GM12865 (cell line): ENCODE data around the gene HDLBP.

Source experiments
- DNase-seq: peaks from one replicate; pipeline ENCODE4 v3.0.0; 2010; ENCODE audit warnings: low read depth
- H3K4me3 ChIP-seq: 2 replicates; pipeline ENCODE4 v1.5.1; 2011; ENCODE audit warnings: mild to moderate bottlenecking, low read depth, low read length, control low read depth
- CTCF ChIP-seq: IDR thresholded peaks from 2 replicates; pipeline ENCODE4 v1.5.1; 2011; ENCODE audit warnings: low read length, control low read depth, low read depth, inconsistent platforms; ENCODE audit not compliant: insufficient read depth; ENCODE audit errors: missing control alignments

HDLBP gene

GRCh38 chr2:241272303-241273209, 42.9 kb downstream of the HDLBP start:
- TF ChIP-seq CTCF, result no peak
- DNase-seq, result peak; percentile 74
- peak overlapping the region; percentile 90 for H3K4me3 ChIP-seq

GRCh38 chr2:241271706-241272302, 43.7 kb downstream of the HDLBP start:
- H3K4me3 ChIP-seq, result peak overlapping the region; percentile 90
- peak; percentile 77 for DNase-seq

GRCh38 chr2:241270531-241270930, 44.9 kb downstream of the HDLBP start:
- DNase-seq, result no peak
- H3K4me3 ChIP-seq, result no peak overlapping the region
- TF ChIP-seq CTCF, result no peak

More at GRCh38 chr2:241271706-241272302, 43.7 kb downstream of the HDLBP start:
- no peak for TF ChIP-seq CTCF

- H3K4me3 ChIP-seq, result no peak overlapping the region
- no peak for DNase-seq
These were observed 45.6 kb downstream of the HDLBP start for GRCh38 chr2:241269707-241270520.

GRCh38 chr2:241268716-241269445, 46.6 kb downstream of the HDLBP start:
- DNase-seq, result no peak
- H3K4me3 ChIP-seq, result no peak overlapping the region
- TF ChIP-seq CTCF, result no peak

More at GRCh38 chr2:241269707-241270520, 45.6 kb downstream of the HDLBP start:
- TF ChIP-seq CTCF, result no peak

- TF ChIP-seq CTCF, result no peak
- DNase-seq, result no peak
- H3K4me3 ChIP-seq, result no peak overlapping the region
These were observed 47.2 kb downstream of the HDLBP start for GRCh38 chr2:241268306-241268705.
